ACC112 (cell line): ENCODE results near the gene EPHB2.

Experiments
- H2AFZ ChIP-seq: fragments of 200-600 bp; sonication (generic); one replicate; pipeline ENCODE4 v1.6.0; 2017; ENCODE audit warnings: antibody characterized with exemption, low read length; ENCODE audit not compliant: unreplicated experiment
- H3K27ac ChIP-seq: fragments of 200-600 bp; sonication (generic); 2 replicates; pipeline ENCODE4 v1.5.1; 2014; ENCODE audit warnings: low read depth, mild to moderate bottlenecking, antibody characterized with exemption, low read length, moderate library complexity
- H3K27me3 ChIP-seq: fragments of 200-600 bp; sonication (generic); 2 replicates; pipeline ENCODE4 v1.6.1; 2014; ENCODE audit warnings: mild to moderate bottlenecking, antibody characterized with exemption, low read length, moderate library complexity, mixed read lengths; ENCODE audit not compliant: insufficient read depth
- H3K36me3 ChIP-seq: fragments of 200-600 bp; sonication (generic); 2 replicates; pipeline ENCODE4 v1.6.1; 2016; ENCODE audit warnings: mild to moderate bottlenecking, antibody characterized with exemption, low read length, moderate library complexity, mixed read lengths; ENCODE audit not compliant: insufficient read depth
- H3K4me1 ChIP-seq: fragments of 200-600 bp; sonication (generic); one replicate; pipeline ENCODE4 v1.6.1; 2016; ENCODE audit warnings: low read length, mixed read lengths; ENCODE audit not compliant: insufficient read depth, unreplicated experiment, control insufficient read depth
- H3K4me3 ChIP-seq: fragments of 200-600 bp; sonication (generic); 2 replicates; pipeline ENCODE4 v1.5.1; 2014; ENCODE audit warnings: mild to moderate bottlenecking, low read depth, low read length
- H3K79me2 ChIP-seq: fragments of 200-600 bp; sonication (generic); one replicate; pipeline ENCODE4 v1.6.0; 2016; ENCODE audit warnings: low read length; ENCODE audit not compliant: control insufficient read depth, unreplicated experiment, insufficient read depth

The EPHB2 gene

DNA sequence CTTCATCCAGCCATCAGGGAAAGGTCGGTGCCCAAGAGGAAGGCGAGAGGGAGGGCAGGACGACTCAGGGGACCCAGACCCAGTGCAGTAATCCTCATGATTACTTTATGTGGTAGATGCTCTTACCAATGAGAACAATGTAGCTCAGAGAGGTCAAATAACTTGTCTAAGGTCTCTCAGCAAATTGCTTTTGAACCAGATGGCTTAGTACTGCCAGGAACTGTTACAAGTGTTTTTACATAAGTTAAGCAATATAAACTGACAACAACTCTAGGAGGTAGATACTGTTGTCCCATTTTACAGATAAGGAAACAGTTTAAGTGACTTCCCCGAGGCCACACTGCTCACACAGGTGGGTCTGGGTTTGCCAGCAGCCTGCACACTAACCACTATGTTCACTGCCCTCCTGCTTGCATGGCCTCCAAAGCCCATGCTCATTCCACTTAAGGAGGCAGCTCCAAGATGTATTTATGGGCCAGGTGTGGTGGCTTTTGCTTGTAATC lies 150.3 kb downstream of the EPHB2 start:
- no peak overlapping the region for H2AFZ ChIP-seq
- H3K4me3 ChIP-seq = no peak overlapping the region
- peak overlapping the region; percentile 51 for H3K27ac ChIP-seq
- H3K79me2 ChIP-seq = no peaks in the 10 kb centered on the region
- H3K4me1 ChIP-seq = peaks cover 16% of the 10 kb centered on the region
- no peaks in the 10 kb centered on the region for H3K27me3 ChIP-seq
- H3K36me3 ChIP-seq = no peaks in the 10 kb centered on the region; the same call in 1 of the 2 replicates

DNA sequence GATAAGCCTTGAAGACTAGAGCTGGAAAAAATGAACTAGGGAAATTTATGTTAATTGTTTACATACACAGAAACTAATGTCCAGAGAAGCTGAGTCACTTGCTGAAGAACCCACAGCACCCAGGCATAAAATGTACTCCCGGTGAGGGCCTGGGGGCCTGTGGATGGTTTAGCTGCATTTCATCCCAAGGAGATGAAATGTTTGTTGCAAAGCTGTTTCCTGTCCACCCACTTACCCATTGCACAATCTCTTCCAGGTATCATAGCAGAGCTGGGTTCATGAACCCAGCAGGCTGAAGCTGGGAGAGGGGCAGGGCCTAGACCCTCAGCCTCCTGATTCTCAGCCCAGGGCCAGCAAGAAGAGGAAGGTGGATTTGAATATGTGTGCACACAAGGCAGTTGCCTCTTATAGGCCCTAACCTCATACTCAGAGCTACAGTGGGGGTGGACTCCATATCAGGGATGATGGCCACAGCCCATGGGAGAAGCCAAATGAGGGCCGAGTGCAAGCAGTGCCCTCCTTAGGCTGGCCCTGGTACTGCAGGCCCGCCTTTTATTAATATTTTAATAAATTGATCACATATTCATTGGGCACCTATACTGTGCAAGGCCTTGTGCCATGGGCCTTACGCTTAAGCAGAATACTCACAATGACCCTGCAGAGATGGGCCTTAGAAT lies 151.3 kb downstream of the EPHB2 start:
- Histone ChIP-seq H3K79me2 (no peaks in the 10 kb centered on the region), H3K27ac (peak overlapping the region; percentile 51), H3K36me3 (peaks cover 2% of the 10 kb centered on the region; the same call in 1 of the 2 replicates), H3K4me3 (no peak overlapping the region), H3K4me1 (peaks cover 16% of the 10 kb centered on the region), H2AFZ (no peak overlapping the region), H3K27me3 (no peaks in the 10 kb centered on the region)

DNA sequence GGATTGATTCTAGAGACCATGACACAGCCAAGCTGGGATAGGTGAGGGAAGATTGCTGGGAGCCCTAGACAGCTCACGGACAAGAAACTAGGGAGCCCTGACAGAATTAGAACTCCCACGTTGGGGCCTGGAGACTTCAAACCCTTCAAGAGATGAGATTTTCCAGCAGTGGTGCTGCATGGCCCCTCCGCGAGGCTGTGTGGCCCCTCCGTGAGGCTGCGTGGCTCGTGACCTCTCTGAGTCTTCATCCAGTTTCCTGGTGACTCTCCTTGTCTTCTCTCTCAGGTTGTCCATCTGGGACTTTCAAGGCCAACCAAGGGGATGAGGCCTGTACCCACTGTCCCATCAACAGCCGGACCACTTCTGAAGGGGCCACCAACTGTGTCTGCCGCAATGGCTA lies 152.1 kb downstream of the EPHB2 start:
- no peaks in the 10 kb centered on the region for H3K27me3 ChIP-seq

DNA sequence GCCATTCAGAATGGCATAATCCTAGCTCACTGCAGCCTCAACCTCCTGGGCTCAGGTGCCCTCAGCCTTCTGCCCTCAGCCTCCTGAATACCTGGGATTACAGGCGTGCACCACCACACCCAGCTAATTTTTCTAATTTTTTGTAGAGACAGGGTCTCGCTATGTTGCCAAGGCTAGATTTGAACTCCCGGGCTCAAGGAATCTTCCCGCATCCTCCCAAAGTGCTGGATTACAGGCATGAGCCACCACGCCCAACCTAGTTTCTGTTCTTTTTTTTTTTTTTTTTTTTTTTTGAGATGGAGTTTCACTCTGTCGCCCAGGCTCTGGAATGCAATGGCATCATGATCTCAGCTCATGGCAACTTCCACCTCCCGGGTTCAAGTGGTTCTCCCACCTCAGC lies 153.1 kb downstream of the EPHB2 start:
- H3K27ac ChIP-seq = no peak overlapping the region
- no peaks in the 10 kb centered on the region for H3K79me2 ChIP-seq
- H3K4me3 ChIP-seq = no peak overlapping the region
- H3K27me3 ChIP-seq = no peaks in the 10 kb centered on the region
- H3K36me3 ChIP-seq = peaks cover 16% of the 10 kb centered on the region; the same call in 1 of the 2 replicates
- H3K4me1 ChIP-seq = peaks cover 16% of the 10 kb centered on the region
- H2AFZ ChIP-seq = no peak overlapping the region

More for the DNA sequence above, 152.1 kb downstream of the EPHB2 start:
- Histone ChIP-seq H3K4me1 (peaks cover 16% of the 10 kb centered on the region), H3K4me3 (no peak overlapping the region), H2AFZ (no peak overlapping the region), H3K36me3 (peaks cover 8% of the 10 kb centered on the region; the same call in 1 of the 2 replicates), H3K27ac (no peak overlapping the region), H3K79me2 (no peaks in the 10 kb centered on the region)

DNA sequence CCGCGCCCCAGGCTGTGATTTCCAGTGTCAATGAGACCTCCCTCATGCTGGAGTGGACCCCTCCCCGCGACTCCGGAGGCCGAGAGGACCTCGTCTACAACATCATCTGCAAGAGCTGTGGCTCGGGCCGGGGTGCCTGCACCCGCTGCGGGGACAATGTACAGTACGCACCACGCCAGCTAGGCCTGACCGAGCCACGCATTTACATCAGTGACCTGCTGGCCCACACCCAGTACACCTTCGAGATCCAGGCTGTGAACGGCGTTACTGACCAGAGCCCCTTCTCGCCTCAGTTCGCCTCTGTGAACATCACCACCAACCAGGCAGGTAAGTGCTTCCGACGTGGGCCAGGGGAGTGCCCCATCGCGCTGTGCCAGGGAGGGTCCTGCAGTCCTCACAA lies 154.2 kb downstream of the EPHB2 start:
- peaks cover 16% of the 10 kb centered on the region; the same call in 1 of the 2 replicates for H3K36me3 ChIP-seq
- peaks cover 16% of the 10 kb centered on the region for H3K4me1 ChIP-seq
- H3K79me2 ChIP-seq = no peaks in the 10 kb centered on the region
- H3K4me3 ChIP-seq = no peak overlapping the region
- no peak overlapping the region for H3K27ac ChIP-seq
- H3K27me3 ChIP-seq = no peaks in the 10 kb centered on the region
- H2AFZ ChIP-seq = no peak overlapping the region

DNA sequence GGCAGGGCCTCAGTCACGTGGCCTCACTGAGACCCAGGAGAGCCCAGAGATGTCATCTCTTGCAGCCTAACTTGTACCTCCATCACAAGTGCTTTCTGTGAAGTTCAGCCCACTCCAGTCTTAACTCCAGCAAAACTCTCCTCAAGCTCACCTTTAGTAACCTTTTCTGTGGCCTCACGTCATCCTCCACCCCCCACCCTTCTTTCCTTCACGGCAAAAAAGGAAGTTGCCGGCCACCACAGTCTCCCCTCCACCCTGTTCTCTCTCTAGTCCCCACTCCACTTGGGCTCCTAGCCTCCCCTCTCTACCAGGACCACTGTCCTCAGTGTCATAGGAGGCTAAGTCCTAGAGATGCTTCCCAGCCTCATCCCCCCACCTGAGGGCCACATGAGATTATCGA lies 155.1 kb downstream of the EPHB2 start:
- H3K79me2 ChIP-seq = no peaks in the 10 kb centered on the region

DNA sequence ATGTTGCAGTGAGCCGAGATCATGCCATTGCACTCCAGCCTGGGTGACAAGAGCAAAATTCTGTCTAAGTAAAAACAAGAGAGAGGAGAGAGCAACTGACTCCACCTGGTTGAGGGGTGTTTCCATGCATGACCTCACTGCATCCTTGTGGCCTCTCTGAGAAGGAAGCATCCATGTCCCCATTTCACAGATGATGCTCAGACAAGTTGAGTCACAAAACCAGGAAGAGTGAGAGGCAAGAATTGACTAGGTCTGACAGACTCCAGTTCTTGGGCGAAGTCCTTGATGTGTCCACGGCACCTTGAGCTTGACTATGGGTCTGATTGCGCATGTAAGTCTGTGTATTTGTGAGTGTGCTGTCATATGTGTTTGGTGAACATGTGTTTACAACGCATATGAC lies 156.2 kb downstream of the EPHB2 start:
- Histone ChIP-seq H3K27ac (no peak overlapping the region), H2AFZ (no peak overlapping the region), H3K79me2 (no peaks in the 10 kb centered on the region), H3K27me3 (no peaks in the 10 kb centered on the region), H3K36me3 (peaks cover 16% of the 10 kb centered on the region; the same call in 1 of the 2 replicates), H3K4me3 (no peak overlapping the region), H3K4me1 (peaks cover 16% of the 10 kb centered on the region)

More for the DNA sequence above, 155.1 kb downstream of the EPHB2 start:
- H3K4me1 ChIP-seq = peaks cover 20% of the 10 kb centered on the region
- H3K27ac ChIP-seq = no peak overlapping the region
- no peaks in the 10 kb centered on the region for H3K27me3 ChIP-seq
- peaks cover 16% of the 10 kb centered on the region; the same call in 1 of the 2 replicates for H3K36me3 ChIP-seq
- H3K4me3 ChIP-seq = no peak overlapping the region
- H2AFZ ChIP-seq = no peak overlapping the region

DNA sequence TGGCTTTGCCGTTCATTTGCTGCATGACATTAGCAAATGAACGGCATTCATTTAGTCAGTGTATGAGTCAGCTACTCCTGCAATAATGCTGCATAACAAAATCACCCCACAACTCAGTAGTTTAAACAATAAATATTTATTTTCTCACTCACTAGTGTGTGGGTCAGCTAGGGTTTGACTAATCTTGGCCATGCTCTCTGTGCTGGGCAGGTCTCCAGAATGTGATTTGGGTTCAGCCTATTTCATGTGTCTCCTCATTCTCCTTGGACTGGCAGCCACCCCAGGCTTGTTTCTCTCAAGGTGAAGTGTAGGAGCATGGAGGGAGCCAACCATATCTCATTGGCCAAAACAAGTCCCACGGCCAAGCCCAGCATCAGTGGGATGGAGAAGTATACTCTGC lies 157.7 kb downstream of the EPHB2 start:
- H3K4me3 ChIP-seq = no peak overlapping the region
- no peak overlapping the region for H3K27ac ChIP-seq
- H2AFZ ChIP-seq = no peak overlapping the region
- no peaks in the 10 kb centered on the region for H3K79me2 ChIP-seq
- no peaks in the 10 kb centered on the region for H3K27me3 ChIP-seq
- H3K4me1 ChIP-seq = peaks cover 15% of the 10 kb centered on the region
- peaks cover 16% of the 10 kb centered on the region; the same call in 1 of the 2 replicates for H3K36me3 ChIP-seq

DNA sequence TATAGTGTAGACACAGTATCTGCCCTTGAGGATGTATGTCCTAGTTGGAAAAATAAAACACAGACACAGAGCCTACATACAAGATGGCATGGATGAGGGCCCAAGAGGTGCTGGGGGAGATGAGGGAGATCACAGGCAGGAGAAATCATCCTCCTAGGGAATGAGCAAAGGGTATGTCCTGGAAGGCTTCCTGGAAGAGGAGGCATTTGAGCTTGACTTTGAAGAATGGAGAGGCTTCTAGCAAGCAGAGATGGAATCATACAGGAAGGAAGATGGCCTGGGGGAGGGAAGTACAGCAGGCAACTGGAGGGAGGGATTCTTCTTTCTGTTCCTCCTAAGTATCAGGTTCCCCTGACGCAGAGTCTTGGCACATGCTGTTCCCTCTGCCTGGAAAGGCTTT lies 158.7 kb downstream of the EPHB2 start:
- peaks cover 15% of the 10 kb centered on the region for H3K4me1 ChIP-seq
- no peaks in the 10 kb centered on the region for H3K79me2 ChIP-seq
- H2AFZ ChIP-seq = no peak overlapping the region
- H3K27ac ChIP-seq = no peak overlapping the region
- H3K4me3 ChIP-seq = no peak overlapping the region
- H3K27me3 ChIP-seq = no peaks in the 10 kb centered on the region
- peaks cover 16% of the 10 kb centered on the region; the same call in 1 of the 2 replicates for H3K36me3 ChIP-seq

DNA sequence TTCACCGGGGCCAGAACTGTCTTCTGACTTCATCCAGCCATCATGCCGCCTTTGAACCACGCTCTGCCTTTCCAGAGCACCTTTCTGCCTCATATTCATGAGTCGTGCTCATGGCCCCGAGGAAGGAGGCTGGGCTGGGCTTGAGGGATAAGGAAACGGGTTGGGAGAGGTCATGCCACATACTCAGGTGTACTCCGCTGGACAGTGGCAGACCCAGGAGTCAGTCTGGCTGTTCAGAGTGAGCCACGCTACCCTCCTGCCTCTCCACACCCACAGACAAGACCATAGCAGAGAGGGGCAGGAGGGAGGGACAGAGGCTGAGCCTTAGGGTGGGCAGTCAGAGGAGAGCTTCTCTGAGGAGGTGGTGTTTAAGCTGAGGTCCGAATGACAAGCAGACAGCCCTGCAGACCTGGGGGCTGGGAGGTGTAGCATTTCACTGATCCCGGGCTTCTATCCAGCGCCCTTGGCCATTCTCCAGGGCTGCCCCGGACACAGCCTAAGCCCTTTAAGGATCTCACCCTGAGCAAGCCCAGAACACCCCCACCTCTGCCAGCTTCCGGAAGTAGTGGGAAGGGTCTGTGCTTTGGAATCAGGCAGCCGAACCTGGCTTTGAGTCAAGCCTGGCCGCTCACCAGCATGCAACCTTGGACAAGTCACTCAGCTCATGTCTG lies 159.7 kb downstream of the EPHB2 start:
- peaks cover 16% of the 10 kb centered on the region; the same call in 1 of the 2 replicates for H3K36me3 ChIP-seq
- H3K27me3 ChIP-seq = no peaks in the 10 kb centered on the region
- H3K4me3 ChIP-seq = no peak overlapping the region
- peaks cover 15% of the 10 kb centered on the region for H3K4me1 ChIP-seq
- H3K79me2 ChIP-seq = no peaks in the 10 kb centered on the region
- no peak overlapping the region for H3K27ac ChIP-seq
- no peak overlapping the region for H2AFZ ChIP-seq
